Measurements from ENCODE around the gene CD300LF. TPM values are rescaled to one million over a fixed set of nuclear protein-coding genes. Genes with fewer than 3 reads are reported as not detected.

CD300LF gene
- total RNA-seq, 1 experiment from 2014 or later: not detected

DNA sequence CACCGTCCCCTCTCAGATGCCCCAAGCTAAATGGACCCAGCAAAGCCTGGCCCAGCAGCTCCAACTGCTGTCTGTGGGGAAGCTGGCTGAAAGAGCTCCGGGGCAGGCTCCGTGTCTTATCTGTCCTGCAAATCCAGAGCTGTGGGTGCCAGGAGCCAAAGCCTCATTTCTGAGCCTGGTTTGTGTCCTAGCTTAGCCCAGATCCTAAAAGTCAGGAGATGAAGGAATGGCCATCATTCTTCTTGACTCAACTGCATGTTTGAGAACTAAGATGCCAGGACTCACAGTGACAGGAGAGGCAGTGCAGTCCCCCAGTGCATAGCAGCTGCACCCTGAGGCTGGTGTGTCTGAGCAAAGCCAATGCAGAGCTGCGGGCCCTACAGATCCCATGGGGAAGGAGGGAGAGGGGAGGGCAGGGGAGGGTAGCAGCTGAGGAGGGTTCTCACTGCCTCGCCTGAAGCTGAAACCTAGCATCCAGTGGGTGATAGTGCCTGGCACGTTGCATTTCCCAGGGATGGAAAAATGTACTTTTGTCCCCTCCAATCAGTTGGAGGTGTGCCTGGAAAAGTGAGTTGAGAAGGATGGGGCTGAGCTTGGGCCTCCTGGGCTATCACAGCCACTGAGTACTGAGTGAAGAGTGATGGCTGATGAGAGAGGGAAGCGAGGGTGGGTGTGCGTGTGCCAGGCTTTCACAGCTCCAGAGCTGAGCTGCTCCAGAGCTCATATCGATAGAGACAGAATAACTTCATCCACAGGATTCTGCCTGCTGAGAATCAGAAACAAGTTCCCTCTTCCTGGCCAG, 64.7 kb downstream of the CD300LF start:
- DNase-seq (ENCODE audit: low read depth in 1 of 2, low spot score in 2 of 2): no peak
- Histone ChIP-seq H3K27me3 (replicated peaks) (peaks cover 67% of the 10 kb centered on the region), H3K27ac (no peak overlapping the region), H3K4me3 (no peak overlapping the region), H3K36me3 (no peaks in the 10 kb centered on the region), H3K4me1 (replicated peaks) (no peaks in the 10 kb centered on the region), H3K9me3 (replicated peaks) (no peaks in the 10 kb centered on the region)

DNA sequence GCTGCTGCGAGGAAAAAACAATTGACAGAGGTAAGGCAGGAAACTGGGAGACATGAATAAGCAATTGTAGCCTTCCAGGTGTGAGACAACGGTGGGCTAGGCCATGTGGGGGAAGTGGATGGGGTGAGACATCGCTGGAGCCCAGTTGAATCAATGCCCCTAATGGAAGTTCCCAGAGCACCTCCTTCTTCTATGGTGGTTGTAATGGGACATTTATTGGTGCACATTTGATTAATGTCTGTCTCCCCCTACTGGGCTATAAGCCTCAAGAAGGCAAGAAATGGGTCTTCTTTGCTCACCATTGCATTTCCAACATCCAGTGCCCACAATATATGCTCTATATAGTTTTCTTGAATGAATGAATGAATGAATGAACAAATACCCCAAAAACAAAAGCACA, 66.5 kb downstream of the CD300LF start:
- DNase-seq (ENCODE audit: low read depth in 1 of 2, low spot score in 2 of 2): no peak
- Histone ChIP-seq H3K36me3 (no peaks in the 10 kb centered on the region), H3K4me1 (replicated peaks) (no peaks in the 10 kb centered on the region), H3K27me3 (replicated peaks) (peaks cover 48% of the 10 kb centered on the region), H3K4me3 (no peak overlapping the region), H3K27ac (no peak overlapping the region), H3K9me3 (replicated peaks) (no peaks in the 10 kb centered on the region)

DNA sequence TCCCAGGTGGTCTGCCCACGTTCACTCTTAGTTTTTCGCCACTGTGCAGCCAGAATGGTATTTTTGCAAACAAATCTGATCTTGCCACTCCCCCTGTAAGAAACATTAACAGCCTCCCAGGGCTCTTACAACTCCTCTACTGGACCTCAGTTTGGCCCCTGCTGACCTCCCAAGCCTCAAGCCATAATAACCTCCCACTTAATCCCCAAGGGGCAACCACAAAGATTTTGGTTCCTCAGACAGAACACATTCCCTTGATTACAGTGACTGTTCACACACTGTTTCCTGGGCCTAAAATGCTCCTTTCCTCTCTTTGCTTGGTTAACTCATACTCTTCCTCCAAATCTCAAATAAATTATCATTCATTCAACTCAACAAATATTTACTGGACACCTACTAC, 67.7 kb downstream of the CD300LF start:
- H3K27me3 ChIP-seq (replicated peaks): peaks cover 47% of the 10 kb centered on the region
- no peaks in the 10 kb centered on the region for H3K36me3 ChIP-seq
- H3K4me3 ChIP-seq: no peak overlapping the region
- H3K27ac ChIP-seq: no peak overlapping the region
- no peaks in the 10 kb centered on the region for H3K9me3 ChIP-seq (replicated peaks)
- no peaks in the 10 kb centered on the region for H3K4me1 ChIP-seq (replicated peaks)
- no peak for DNase-seq (ENCODE audit: low read depth in 1 of 2, low spot score in 2 of 2)

DNA sequence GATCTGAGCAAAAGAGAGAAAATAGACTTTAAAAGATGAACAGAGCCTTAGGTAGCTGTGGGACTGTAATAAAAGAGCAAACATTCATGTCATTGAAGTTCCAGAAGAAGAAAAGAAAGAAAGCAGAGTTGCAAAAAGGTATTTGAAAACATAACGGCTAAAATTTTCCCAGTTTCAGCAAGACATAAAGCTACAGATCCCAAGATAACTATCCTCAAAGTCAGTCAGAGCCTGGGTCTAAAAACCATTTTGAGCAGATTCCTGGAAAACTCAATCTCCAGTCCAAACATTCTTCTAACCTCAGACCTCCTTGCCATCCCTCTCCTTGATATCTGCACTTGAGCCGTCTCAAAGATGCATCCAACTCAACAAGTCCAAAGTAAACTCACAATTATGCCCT, 68.3 kb downstream of the CD300LF start:
- no peaks in the 10 kb centered on the region for H3K9me3 ChIP-seq (replicated peaks)
- H3K4me3 ChIP-seq: no peak overlapping the region
- no peaks in the 10 kb centered on the region for H3K36me3 ChIP-seq
- H3K4me1 ChIP-seq (replicated peaks): no peaks in the 10 kb centered on the region
- no peak for DNase-seq (ENCODE audit: low read depth in 1 of 2, low spot score in 2 of 2)
- no peak overlapping the region for H3K27ac ChIP-seq
- H3K27me3 ChIP-seq (replicated peaks): peaks cover 47% of the 10 kb centered on the region

Other genes starting within 250 kb of the CD300LF start
- not detected in 2 replicates for gene CD300A, start 246.3 kb downstream of the CD300LF start, total RNA-seq (2014; rRNA removed; shearing (Covaris generic))
- gene CD300LB, start 181.4 kb downstream of the CD300LF start, total RNA-seq (2014; rRNA removed; shearing (Covaris generic)): not detected in 2 replicates
- gene CD300C, start 166.8 kb downstream of the CD300LF start, total RNA-seq (2014; rRNA removed; shearing (Covaris generic)): not detected in 2 replicates
- not detected in 2 replicates for gene CD300H, start 145.4 kb downstream of the CD300LF start, total RNA-seq (2014; rRNA removed; shearing (Covaris generic))
- not detected in 2 replicates for gene CD300LD, start 120.6 kb downstream of the CD300LF start, total RNA-seq (2014; rRNA removed; shearing (Covaris generic))
- gene CD300E, start 89.2 kb downstream of the CD300LF start, total RNA-seq (2014; rRNA removed; shearing (Covaris generic)): not detected in 2 replicates
- 1.6 and 3.0 TPM in 2 replicates for gene RAB37, start 24.3 kb upstream of the CD300LF start, total RNA-seq (2014; rRNA removed; shearing (Covaris generic))
- gene NHERF1, start 35.7 kb upstream of the CD300LF start, total RNA-seq (2014; rRNA removed; shearing (Covaris generic)): 41.6 and 62.1 TPM in 2 replicates
- 32.9 and 61.3 TPM in 2 replicates for gene NAT9, start 63.4 kb upstream of the CD300LF start, total RNA-seq (2014; rRNA removed; shearing (Covaris generic))
- not detected in 2 replicates for gene GRIN2C, start 147.0 kb upstream of the CD300LF start, total RNA-seq (2014; rRNA removed; shearing (Covaris generic))
- gene FDXR, start 160.1 kb upstream of the CD300LF start, total RNA-seq (2014; rRNA removed; shearing (Covaris generic)): 14.5 and 18.3 TPM in 2 replicates
- gene FADS6, start 180.7 kb upstream of the CD300LF start, total RNA-seq (2014; rRNA removed; shearing (Covaris generic)): not detected in 2 replicates
- not detected in 2 replicates for gene USH1G, start 210.3 kb upstream of the CD300LF start, total RNA-seq (2014; rRNA removed; shearing (Covaris generic))
- gene OTOP2, start 211.3 kb upstream of the CD300LF start, total RNA-seq (2014; rRNA removed; shearing (Covaris generic)): not detected in 2 replicates
- not detected in 2 replicates for gene OTOP3, start 223.0 kb upstream of the CD300LF start, total RNA-seq (2014; rRNA removed; shearing (Covaris generic))